ENCODE measurements around the gene PCNT.

PCNT gene

DNA sequence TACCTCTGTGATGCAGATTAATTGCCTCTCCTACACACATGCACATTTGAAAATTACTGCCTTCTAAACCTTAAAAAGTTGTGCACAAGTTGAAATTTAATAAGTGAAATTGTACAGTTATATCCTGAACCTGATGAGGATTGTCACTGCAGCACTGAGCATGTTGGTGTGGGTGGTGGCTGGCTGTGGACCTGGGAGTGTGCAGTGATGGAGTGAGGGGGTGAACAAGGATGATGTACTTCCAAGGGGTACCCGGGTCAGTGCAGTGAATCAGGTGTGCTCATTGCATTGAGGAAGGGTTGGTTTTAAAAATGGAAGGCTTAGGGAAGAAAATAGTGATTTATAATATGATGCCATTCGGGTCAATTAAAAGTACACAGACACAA, 158.9 kb downstream of the PCNT start:
- DNase-seq (ENCODE audit: low spot score), result no peak

DNA sequence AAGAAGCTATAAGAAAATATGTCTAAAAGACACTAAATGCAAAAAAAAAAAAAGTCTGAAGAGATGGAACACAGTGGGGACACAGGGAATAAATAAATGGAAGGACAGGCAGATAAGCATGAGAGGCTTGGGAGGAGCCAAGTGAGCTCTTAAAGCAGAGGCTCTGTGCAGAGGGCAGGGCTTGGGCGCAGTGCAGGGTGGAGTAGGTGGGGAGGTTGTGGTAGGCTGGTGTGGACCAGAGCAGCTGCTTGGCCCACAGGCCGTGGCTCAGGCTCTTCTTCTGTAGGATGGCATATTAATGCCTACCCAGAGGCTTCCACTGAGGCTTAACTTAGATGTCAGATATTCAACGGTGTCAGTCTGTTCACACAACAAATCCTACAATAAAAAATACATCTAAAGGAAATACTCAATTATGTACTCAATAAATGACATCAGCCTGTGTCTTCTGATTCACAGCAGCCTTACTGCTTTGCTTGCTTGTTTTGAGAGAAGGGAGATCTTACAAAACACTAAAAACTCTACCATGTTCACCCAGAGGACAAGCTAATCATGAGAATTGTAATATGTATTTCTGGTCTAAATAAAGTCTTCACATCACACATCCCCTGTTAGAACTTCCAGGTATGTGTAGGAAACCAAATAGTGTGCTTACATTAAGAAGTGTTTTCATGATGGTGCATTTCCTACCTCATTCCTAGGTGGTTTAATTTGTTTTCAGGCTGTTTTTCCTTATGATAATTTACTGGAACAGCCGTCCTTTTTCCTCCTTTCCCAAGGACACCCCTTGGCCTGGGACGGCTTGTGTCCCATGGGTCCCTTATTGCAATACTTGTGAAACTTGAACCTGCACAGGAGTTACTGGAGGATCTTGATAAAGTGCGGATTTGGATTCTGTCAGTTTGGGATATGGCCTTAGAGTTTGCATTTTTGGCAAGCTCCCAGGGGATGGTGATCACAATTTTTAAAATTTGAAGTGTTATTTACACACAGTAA, 159.6 kb downstream of the PCNT start:
- DNase-seq (ENCODE audit: low spot score), result no peak

DNA sequence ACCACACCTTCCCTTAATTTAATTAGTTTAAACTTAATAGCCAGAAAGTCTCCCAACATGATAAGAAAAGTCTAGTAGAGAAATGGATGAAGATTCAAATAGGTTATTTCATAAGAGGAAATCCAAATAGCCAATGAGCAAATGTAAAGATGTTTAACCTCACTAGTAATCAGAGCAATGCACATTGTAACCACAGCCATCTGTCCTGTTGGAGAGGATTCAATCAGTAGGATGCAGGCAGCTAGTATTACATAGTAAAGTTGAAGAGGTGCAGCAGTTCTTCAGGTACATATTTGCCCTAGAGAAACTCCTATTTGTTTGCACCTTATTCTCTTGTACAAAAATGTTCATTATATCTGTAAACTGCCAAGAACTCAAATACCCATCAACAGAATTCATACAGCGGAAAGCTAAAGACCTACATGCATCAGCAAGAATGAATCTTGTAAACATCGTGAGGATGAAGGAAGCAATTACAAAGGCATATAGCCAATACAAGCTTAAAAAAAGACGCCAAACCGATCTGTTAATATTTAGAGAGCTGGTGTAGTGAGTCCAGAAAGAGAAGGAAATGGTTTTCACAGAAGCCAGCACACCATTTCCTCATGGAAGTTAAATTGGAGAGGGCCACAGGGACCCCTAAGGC, 162.6 kb downstream of the PCNT start:
- no peak for DNase-seq (ENCODE audit: low spot score)

DNA sequence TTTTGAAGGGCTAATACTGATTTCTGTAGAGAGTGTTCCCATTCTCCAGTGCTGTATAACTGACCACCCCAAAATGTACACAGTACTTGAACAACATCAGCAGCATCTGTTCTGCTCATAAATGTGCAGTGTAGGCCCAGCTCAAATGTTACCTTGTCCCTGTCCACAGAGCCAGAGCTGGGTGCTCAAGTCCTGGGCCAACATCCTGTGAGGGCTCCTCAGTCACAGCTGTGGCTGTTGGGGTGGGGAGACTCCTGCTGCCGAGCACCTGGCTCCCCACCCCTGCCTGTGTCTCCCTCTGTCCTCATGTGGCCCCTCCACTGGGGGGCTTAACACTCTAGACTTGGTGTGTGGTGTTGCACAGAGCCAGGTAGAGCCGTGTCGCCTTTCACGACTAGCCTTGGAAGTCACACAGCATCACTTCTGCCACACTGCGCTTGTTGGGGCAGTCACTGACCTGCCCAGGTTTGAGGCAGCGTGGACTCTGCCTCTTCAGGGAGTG, 165.3 kb downstream of the PCNT start:
- no peak for DNase-seq (ENCODE audit: low spot score)

DNA sequence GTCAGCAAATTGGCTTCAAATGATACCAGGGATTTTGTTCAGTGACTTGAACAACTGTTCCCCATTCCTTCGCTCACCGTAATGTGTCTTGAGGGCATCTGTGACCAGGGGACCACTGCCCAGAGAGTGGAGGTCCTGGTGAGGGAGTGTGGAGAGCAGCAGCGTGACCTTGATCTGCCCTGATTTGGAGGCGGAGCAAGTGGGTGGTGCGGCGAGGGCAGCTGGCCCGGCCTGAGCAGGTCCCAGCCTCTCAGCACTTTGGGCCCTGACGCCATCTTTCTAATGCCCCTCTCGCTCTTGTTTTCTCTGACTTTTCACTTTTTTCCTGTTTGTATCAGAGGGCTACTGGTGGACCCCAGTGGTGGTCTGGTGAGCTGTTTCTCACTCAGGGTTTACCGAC, 165.8 kb downstream of the PCNT start:
- no peak for DNase-seq (ENCODE audit: low spot score)

DNA sequence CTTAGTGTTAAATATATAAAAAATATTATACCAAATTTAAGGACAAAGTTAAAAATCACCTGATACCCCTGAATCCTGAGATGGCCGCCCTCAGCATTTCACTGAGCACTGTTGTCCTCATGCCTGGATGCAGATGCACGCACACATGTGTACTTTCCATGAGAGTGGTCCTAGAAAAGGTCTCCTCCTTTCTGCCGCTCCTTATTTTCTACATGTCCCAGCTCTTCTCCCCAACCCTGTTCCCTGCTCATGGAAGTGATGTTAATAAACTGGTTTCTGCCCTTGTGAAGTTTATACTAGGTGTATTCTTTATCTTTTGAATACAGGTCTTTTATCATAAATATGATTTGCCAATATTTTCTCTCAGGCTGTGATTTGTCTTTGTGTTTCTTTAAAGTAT, 167.6 kb downstream of the PCNT start:
- DNase-seq (ENCODE audit: low spot score), result no peak

DNA sequence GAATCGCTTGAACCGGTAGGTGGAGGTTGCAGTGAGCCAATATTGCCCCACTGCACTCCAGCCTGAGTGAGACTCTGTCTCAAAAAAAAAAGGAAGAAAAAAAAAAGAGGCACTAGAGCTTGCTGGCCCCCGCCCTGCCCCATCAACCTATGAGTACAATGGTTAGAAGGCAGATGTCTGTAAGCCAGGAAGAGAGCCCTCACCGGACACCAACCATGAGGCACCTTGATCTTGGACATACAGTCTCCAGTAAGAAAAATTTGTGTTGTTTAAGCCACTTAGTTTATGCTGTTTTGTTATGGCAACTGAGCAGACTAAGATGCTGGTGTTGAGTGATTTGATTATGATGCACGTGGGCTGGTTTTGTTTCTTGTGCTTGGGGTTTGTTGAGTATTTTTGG, 168.9 kb downstream of the PCNT start:
- no peak for DNase-seq (ENCODE audit: low spot score)

DNA sequence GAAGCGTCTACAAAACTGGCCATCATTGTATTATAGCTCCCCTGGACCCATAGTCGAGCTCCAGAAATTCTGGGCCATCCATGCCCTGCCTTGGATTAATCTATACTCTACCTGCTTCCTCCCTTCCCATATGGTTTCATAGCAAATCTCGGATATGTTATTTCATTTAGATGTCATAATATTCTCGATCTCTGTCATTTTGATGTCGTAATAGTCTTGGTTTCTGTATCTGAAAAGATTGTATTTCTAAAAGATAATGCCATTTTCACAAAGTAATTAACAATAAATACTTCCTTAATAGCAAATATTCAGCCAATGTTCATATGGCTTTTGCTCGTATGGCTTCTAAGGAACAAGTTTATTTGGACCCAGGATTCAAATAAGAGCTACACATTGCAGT, 169.9 kb downstream of the PCNT start:
- DNase-seq (ENCODE audit: low spot score), result no peak
